MM.1S (cell line): ENCODE measurements around the gene YPEL2.

Experiments
- DNase-seq: peaks from one replicate; pipeline ENCODE4 v3.0.0-alpha.2; 2015
- H2AFZ ChIP-seq: fragments of 300-600 bp; sonication (generic); 2 replicates; pipeline ENCODE4 v1.6.0; 2016; ENCODE audit warnings: antibody characterized with exemption, low read length
- H3F3A ChIP-seq: fragments of 300-600 bp; sonication (generic); 2 replicates; pipeline ENCODE4 v1.6.1; 2016; ENCODE audit warnings: mild to moderate bottlenecking, antibody characterized with exemption, low read length, moderate library complexity, mixed read lengths; ENCODE audit not compliant: insufficient read depth
- H3K27ac ChIP-seq: fragments of 300-600 bp; sonication (generic); 2 replicates; pipeline ENCODE4 v1.5.1; 2016; ENCODE audit warnings: mild to moderate bottlenecking, low read length
- H3K27me3 ChIP-seq: fragments of 300-600 bp; sonication (generic); replicated peaks from 2 replicates; pipeline ENCODE4 v1.6.0; 2016; ENCODE audit warnings: low read length; ENCODE audit not compliant: insufficient read depth
- H3K36me3 ChIP-seq: fragments of 300-600 bp; sonication (generic); replicated peaks from 2 replicates; pipeline ENCODE4 v1.6.1; 2016; ENCODE audit warnings: mild to moderate bottlenecking, low read length, mixed read lengths; ENCODE audit not compliant: insufficient read depth
- H3K4me1 ChIP-seq: fragments of 300-600 bp; sonication (generic); 2 replicates; pipeline ENCODE4 v1.6.1; 2016; ENCODE audit warnings: low read length, mixed read lengths
- H3K4me2 ChIP-seq: fragments of 300-600 bp; sonication (generic); 2 replicates; pipeline ENCODE4 v1.6.0; 2016; ENCODE audit warnings: low read depth, low read length
- H3K4me3 ChIP-seq: fragments of 300-600 bp; sonication (generic); 2 replicates; pipeline ENCODE4 v1.5.1; 2016; ENCODE audit warnings: low read length, mixed read lengths
- H3K79me2 ChIP-seq: fragments of 300-600 bp; sonication (generic); 2 replicates; pipeline ENCODE4 v1.6.1; 2016; ENCODE audit warnings: mixed run types, low read length, mixed read lengths
- H3K9ac ChIP-seq: fragments of 300-600 bp; sonication (generic); 2 replicates; pipeline ENCODE4 v1.6.1; 2016; ENCODE audit warnings: low read length, mixed read lengths
- H3K9me2 ChIP-seq: fragments of 300-600 bp; sonication (generic); replicated peaks from 2 replicates; pipeline ENCODE4 v1.6.1; 2016; ENCODE audit warnings: mild to moderate bottlenecking, low read length, mixed read lengths; ENCODE audit not compliant: insufficient read depth
- H3K9me3 ChIP-seq: fragments of 300-600 bp; sonication (generic); replicated peaks from 2 replicates; pipeline ENCODE4 v1.6.1; 2016; ENCODE audit warnings: mild to moderate bottlenecking, low read length, mixed read lengths; ENCODE audit not compliant: insufficient read depth
- H4K20me1 ChIP-seq: fragments of 300-600 bp; sonication (generic); 2 replicates; pipeline ENCODE4 v1.6.1; 2016; ENCODE audit warnings: mild to moderate bottlenecking, low read length, moderate library complexity, mixed read lengths; ENCODE audit not compliant: insufficient read depth
- CTCF ChIP-seq: fragments of 300-600 bp; sonication (generic); IDR thresholded peaks from 2 replicates; pipeline ENCODE4 v1.5.1; 2016; ENCODE audit warnings: antibody characterized with exemption, low read length, mixed read lengths
- EZH2 ChIP-seq: fragments of 300-600 bp; sonication (generic); optimal IDR thresholded peaks from 2 replicates; pipeline ENCODE3; 2017; ENCODE audit warnings: low read depth, mild to moderate bottlenecking, antibody characterized with exemption, low read length, mixed read lengths
- EZH2phosphoT487 ChIP-seq: fragments of 300-600 bp; sonication (generic); IDR thresholded peaks from 2 replicates; pipeline ENCODE4 v1.6.1; 2018; ENCODE audit warnings: antibody characterized with exemption, low read length

YPEL2 gene

GRCh38 chr17:59437791-59438281 is 106.4 kb downstream of the YPEL2 start:
- no peaks in the 10 kb centered on the region for H3K27me3 ChIP-seq
- H4K20me1 ChIP-seq = no peaks in the 10 kb centered on the region
- H3F3A ChIP-seq = 0 out of 2 replicates have a peak, but pooled peaks cover 7% of the 10 kb centered on the region
- no peak overlapping the region for H3K4me3 ChIP-seq
- no peak overlapping the region for H3K9ac ChIP-seq
- no peak for DNase-seq
- H3K36me3 ChIP-seq = no peaks in the 10 kb centered on the region
- H3K4me2 ChIP-seq = no peak overlapping the region
- no peaks in the 10 kb centered on the region for H3K9me2 ChIP-seq
- no peaks in the 10 kb centered on the region for H3K79me2 ChIP-seq
- H3K9me3 ChIP-seq = no peaks in the 10 kb centered on the region
- TF ChIP-seq CTCF (no peak), EZH2phosphoT487 (no peak), EZH2 (no peak)
- no peak overlapping the region for H3K27ac ChIP-seq
- peaks cover 15% of the 10 kb centered on the region for H3K4me1 ChIP-seq
- no peak overlapping the region for H2AFZ ChIP-seq

GRCh38 chr17:59439262-59439661 is 107.8 kb downstream of the YPEL2 start:
- 0 out of 2 replicates have a peak, but pooled peaks cover 7% of the 10 kb centered on the region for H3F3A ChIP-seq
- H3K4me3 ChIP-seq = no peak overlapping the region
- H3K9me3 ChIP-seq = no peaks in the 10 kb centered on the region
- H3K4me2 ChIP-seq = no peak overlapping the region
- no peaks in the 10 kb centered on the region for H3K27me3 ChIP-seq
- no peak overlapping the region for H2AFZ ChIP-seq
- DNase-seq = no peak
- H3K36me3 ChIP-seq = no peaks in the 10 kb centered on the region
- H4K20me1 ChIP-seq = no peaks in the 10 kb centered on the region
- no peak overlapping the region for H3K9ac ChIP-seq
- H3K27ac ChIP-seq = no peak overlapping the region; the same call in 1 of the 2 replicates
- no peaks in the 10 kb centered on the region for H3K79me2 ChIP-seq
- H3K9me2 ChIP-seq = no peaks in the 10 kb centered on the region
- H3K4me1 ChIP-seq = peaks cover 15% of the 10 kb centered on the region
- TF ChIP-seq EZH2 = no peak

- Histone ChIP-seq H3F3A (0 out of 2 replicates have a peak, but pooled peaks cover 7% of the 10 kb centered on the region), H3K4me2 (peak overlapping the region; percentile 59; the same call in 1 of the 2 replicates), H3K9me2 (no peaks in the 10 kb centered on the region), H3K4me1 (peaks cover 15% of the 10 kb centered on the region), H3K4me3 (no peak overlapping the region), H3K27me3 (no peaks in the 10 kb centered on the region), H3K27ac (peak overlapping the region; percentile 29; the same call in 1 of the 2 replicates), H3K36me3 (no peaks in the 10 kb centered on the region), H2AFZ (peak overlapping the region; percentile 80), H3K9me3 (no peaks in the 10 kb centered on the region), H3K79me2 (no peaks in the 10 kb centered on the region), H4K20me1 (no peaks in the 10 kb centered on the region), H3K9ac (no peak overlapping the region)
- TF ChIP-seq EZH2phosphoT487 = no peak
- TF ChIP-seq EZH2 = no peak
- no peak for TF ChIP-seq CTCF
- DNase-seq = peak; percentile 20
Observed at GRCh38 chr17:59439741-59440211, 108.3 kb downstream of the YPEL2 start.
